Measurements from ENCODE around the gene TIMM44.
"Not testable (repeated sequence)": the region's sequence is repeated elsewhere in the genome, so short reads cannot be mapped to it uniquely, and the experiment has no call there.

The TIMM44 gene

DNA sequence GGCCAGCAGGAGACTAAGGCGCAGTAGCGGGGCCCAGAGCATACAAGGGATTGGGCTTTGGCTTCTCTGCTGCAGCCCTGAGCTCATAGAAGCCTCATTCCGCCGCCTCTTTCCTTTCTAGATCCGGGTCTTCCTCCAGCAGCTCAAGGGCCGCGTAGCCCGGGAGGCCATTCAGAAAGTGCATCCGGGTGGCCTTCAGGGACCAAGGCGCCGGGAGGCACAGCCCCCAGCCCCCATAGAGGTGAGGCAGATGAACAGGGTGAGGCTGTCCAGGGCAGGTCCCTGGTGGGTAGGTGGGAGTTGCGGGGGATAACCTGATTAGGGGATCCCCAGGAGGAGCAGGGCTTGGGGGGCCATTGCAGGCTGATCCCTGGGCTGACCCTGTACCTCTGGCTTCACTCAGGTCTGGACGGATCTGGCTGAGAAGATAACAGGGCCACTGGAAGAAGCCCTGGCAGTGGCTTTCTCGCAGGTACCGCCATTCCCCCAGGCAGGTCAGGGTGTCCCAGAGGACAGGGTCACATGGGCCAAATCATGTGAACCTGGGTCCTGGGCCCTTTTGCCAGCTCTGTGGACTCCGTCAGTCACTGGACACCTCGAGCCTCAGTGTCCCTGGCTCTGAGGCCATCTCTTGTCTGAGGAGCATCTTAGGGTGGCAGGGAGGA lies 22.0 kb downstream of the TIMM44 start:
- no peak for DNase-seq (ENCODE audit: low spot score)
- H3K4me3 ChIP-seq = peak overlapping the region; percentile 87
- H3K27ac ChIP-seq = peak overlapping the region; percentile 78 to 96
- TF ChIP-seq, protein P1, sequence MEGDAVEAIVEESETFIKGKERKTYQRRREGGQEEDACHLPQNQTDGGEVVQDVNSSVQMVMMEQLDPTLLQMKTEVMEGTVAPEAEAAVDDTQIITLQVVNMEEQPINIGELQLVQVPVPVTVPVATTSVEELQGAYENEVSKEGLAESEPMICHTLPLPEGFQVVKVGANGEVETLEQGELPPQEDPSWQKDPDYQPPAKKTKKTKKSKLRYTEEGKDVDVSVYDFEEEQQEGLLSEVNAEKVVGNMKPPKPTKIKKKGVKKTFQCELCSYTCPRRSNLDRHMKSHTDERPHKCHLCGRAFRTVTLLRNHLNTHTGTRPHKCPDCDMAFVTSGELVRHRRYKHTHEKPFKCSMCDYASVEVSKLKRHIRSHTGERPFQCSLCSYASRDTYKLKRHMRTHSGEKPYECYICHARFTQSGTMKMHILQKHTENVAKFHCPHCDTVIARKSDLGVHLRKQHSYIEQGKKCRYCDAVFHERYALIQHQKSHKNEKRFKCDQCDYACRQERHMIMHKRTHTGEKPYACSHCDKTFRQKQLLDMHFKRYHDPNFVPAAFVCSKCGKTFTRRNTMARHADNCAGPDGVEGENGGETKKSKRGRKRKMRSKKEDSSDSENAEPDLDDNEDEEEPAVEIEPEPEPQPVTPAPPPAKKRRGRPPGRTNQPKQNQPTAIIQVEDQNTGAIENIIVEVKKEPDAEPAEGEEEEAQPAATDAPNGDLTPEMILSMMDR (IDR thresholded peaks at IDR 0.05) = no peak

DNA sequence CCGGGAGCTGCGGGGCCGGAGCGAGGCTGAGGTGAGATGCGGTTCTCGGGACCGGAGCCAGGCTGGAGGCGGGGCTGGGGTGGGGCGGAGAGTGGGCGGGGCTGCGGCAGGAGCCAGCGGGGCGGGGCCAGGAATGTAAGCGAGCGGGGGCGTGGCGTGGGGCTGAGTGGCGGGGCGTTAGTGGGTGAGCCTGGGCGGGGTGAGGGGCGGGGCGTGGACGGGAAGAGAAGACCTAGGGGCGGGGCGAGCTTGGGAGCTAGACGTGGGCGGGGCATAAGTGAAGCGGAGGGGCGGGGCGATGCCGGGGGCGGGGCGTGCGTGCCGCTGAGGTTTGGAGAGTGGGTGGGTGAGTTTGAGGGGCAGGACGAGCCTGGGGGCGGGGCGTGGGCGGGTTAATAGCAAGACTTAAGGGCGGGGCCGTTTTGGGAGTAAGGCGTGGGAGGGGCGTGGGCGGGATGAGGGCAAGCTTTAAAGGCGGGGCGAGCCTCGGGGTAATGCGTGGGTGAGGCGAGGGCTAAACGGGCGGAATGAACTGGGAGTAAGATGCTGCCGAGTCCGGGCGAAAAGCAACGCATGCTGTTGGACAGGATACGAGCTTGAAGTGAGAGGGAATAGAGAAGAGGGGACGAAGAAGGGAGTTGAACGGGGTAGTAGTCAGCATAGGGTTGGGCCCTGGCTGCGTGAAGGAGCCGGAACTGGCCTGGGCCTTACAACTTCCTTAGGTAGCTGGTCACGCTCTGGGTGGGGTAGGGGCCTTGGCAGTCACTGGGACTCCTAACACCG lies 22.8 kb downstream of the TIMM44 start:
- Histone ChIP-seq H3K4me3 (peak overlapping the region; percentile 87), H3K27ac (peak overlapping the region; percentile 87 to 96)
- TF ChIP-seq, protein P1 (IDR thresholded peaks at IDR 0.05) = no peak
- DNase-seq (ENCODE audit: low spot score) = peak; percentile 99

DNA sequence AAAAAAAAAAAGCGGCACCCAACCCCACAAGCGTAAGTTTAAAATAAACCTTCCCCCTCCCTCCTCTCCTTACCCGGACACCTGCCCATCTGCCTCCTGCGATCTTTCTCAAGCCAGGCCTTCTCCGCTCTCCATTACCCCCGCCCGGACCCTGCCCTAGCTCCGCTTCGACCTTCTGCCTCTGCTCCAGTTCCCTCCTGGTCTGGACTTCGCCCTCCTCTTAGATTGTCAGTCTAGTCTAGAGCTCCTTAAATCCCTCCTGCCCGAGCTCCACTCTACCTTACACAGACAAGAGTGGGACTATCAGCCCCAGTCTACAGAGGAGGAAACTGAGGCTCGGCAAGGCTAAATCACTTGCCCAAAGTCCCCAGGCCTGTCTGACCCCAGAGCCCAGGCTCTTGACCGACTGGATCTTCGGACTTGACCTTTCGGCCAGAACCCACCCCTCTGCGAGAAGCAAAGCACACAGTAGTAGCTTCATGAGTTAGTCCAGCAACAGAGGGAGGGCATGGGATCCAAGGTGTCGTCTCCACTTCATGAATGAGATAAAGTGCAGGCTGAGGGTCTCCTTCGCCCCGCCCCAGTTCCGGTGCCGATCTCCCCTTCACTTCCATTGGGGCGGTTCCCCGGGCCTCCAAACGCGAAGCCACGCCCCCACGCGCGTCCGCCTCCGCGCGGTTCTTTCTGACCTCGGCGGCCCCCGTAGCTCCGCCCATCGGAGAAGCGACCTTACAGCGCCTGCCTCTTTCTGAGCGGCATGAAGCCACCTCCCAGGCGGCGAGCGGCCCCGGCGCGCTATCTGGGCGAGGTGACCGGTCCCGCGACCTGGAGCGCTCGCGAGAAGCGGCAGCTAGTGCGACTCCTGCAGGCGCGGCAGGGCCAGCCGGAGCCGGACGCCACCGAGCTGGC lies 23.6 kb downstream of the TIMM44 start, which contains the start of gene SNAPC2:
SNAPC2 (plus strand) TSS at position 729 of the 909 bp plus-strand sequence; CDS start at position 758, 29 bp downstream.
- TF ChIP-seq, protein P1 (IDR thresholded peaks at IDR 0.05) = no peak
- DNase-seq (ENCODE audit: low spot score) = peak; percentile 97
- H3K4me3 ChIP-seq = peak within 1 kb of the TSS; percentile 87
- H3K27ac ChIP-seq = peak within 1 kb of the TSS; percentile 87 to 96

DNA sequence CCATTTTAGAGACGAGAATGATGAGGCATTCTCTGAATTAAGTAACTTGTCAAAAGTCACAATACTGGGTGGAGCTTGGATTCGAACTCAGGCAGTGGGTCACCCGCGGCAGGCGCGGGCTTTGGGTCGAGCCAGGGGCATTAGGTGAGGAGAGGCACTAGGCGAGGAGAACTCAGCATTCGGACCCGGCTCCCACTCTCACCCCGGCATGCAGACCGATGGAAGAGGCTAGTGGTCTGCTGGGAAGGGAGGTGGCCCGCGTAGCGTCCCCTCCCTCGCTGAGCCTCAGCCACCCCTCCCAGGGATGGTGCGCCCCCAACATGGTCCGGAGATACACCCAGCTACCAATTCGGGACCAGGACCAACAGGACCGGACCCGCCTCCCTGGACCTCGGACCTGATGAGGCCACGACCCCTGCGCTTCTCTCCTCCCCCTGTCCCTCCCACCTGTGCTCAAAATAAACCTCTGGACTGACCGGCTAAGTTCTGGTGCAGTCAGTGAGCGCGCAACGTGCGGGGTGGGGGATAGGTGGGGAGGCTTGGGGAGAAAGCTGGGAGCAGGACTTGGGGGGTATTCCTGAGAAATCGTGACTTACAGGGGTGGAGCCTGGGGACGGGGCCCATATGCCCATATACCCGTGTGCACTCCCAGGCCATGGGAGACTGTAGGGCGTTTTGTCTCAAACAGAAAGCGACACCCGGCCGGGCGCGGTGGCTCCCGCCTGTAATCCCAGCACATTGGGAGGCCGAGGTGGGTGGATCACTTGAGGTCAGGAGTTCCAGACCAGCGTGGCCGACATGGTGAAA lies 24.6 kb downstream of the TIMM44 start:
- TF ChIP-seq, protein P1 (IDR thresholded peaks at IDR 0.05) = no peak
- DNase-seq (ENCODE audit: low spot score) = no peak
- Histone ChIP-seq H3K27ac (no peak overlapping the region), H3K4me3 (no peak overlapping the region)

DNA sequence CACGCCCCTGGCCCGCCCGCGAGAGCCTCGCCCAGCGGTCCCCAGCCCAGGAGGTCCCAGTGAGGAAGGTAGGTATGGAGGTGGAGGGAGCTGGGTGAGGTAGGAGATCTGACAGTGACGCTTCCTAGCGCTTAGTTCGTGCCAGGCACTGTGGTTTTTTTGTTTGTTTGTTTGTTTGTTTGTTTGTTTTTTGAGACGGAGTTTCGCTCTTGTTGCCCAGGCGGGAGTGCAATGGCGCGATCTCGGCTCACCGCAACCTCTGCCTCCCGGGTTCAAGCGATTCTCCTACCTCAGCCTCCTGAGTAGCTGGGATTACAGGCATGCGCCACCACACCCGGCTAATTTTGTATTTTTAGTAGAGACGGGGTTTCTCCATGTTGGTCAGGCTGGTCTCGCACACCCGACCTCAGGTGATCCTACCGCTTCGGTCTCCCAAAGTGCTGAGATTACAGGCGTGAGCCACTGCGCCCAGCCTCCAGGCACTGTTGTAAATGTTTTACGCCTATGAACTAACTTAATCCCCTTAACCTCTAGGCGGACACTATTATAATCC lies 25.3 kb downstream of the TIMM44 start:
- not testable (repeated sequence) for DNase-seq (ENCODE audit: low spot score)
- peak overlapping the region in 1 of 2 donors; percentile 64 for H3K27ac ChIP-seq
- peak overlapping the region; percentile 73 for H3K4me3 ChIP-seq

DNA sequence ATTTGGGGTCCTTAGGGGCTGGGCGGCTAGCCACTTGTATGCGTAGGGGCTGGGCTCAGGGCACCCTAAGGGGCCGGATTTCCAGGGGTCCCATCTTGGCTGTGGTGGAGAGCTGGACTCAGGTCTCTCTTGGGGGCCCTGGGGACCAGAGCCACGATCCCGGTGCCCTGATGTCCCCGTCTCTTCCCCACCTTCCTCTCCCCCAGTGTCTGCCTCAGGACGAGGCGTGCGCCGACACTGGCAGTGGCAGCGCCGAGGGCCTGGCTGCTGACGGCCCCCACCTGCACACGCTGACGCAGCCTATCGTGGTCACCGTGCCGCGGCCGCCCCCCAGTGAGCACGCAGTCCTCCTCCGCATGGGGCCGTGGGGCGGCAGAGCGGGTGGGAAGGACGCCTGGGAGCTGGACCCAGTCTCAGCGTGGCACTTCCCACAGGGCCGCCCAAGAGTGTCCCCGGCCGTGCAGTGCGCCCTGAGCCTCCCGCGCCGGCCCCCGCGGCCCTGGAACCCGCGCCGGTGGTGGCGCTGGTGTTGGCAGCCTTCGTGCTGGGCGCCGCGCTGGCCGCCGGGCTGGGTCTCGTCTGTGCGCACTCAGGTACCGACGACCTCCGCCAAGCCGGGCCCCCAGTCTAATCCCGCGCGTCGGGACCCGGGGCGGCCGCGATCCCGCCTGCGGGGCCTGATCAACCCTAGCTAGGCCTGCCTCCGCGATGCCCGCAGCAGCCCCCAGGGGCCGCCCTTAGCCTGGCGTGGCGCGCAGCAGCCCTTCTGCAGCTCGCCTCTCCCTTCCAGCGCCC lies 26.0 kb downstream of the TIMM44 start:
- H3K27ac ChIP-seq = peak overlapping the region in 1 of 2 donors; percentile 64
- TF ChIP-seq, protein P1 (IDR thresholded peaks at IDR 0.05) = peak; percentile 41
- peak overlapping the region; percentile 73 for H3K4me3 ChIP-seq
- DNase-seq (ENCODE audit: low spot score) = no peak

Measured in coronary artery (tissue), 2 donors.